OCI-LY7 (cell line): ENCODE results near the gene PYM1.

Experiments
- EZH2phosphoT487 ChIP-seq: fragments of 200-600 bp; sonication (generic); IDR thresholded peaks from 2 replicates; pipeline ENCODE4 v1.6.1; 2018; ENCODE audit warnings: low read depth, borderline replicate concordance, mild to moderate bottlenecking, mixed run types, antibody characterized with exemption, low read length, moderate library complexity, mixed read lengths
- TF ChIP-seq, protein P1 (sequence below): fragments of 200-600 bp; sonication (generic); conservative IDR thresholded peaks from 2 replicates; pipeline ENCODE4 v1.5.1; 2014; ENCODE audit warnings: mild to moderate bottlenecking, antibody characterized with exemption, low read length, moderate library complexity, mixed read lengths

DNA sequence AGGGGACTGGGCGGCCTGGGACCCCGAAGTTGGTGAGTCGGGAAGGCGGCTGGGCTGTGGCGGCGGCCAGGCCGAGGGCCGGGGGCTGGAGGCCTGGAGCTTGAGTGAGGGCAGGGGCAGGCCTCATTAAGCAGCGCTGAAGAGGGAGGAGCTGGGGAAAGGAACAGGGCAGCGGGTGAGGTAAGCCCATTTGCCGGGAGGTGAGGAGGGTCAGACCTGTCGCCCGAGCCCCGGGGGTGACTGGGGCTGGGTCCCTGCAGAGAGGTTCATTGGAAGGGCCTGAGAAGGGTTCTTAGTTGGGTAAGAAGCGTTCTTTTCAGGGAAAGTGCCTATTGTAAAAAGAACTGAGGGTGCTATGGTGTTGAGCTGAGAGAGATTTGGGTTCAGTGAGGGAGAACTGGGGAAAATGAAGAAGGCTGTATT, 46.6 kb upstream of the PYM1 start:
- TF ChIP-seq, protein P1, sequence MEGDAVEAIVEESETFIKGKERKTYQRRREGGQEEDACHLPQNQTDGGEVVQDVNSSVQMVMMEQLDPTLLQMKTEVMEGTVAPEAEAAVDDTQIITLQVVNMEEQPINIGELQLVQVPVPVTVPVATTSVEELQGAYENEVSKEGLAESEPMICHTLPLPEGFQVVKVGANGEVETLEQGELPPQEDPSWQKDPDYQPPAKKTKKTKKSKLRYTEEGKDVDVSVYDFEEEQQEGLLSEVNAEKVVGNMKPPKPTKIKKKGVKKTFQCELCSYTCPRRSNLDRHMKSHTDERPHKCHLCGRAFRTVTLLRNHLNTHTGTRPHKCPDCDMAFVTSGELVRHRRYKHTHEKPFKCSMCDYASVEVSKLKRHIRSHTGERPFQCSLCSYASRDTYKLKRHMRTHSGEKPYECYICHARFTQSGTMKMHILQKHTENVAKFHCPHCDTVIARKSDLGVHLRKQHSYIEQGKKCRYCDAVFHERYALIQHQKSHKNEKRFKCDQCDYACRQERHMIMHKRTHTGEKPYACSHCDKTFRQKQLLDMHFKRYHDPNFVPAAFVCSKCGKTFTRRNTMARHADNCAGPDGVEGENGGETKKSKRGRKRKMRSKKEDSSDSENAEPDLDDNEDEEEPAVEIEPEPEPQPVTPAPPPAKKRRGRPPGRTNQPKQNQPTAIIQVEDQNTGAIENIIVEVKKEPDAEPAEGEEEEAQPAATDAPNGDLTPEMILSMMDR, result no peak
- TF ChIP-seq EZH2phosphoT487, result no peak
